AG04450 (cell line): ENCODE measurements around the gene SLC12A3. TPM values are rescaled to one million over a fixed set of nuclear protein-coding genes. Genes with fewer than 3 reads are reported as not detected.

Source experiments
- CTCF ChIA-PET: fragments of 300-600, 350-600 bp; formaldehyde crosslinking; extraction: SDS; loops from one replicate; lab custom pipeline; 2022; ENCODE audit warnings: antibody characterized with exemption, inconsistent platforms; lab: Charles Lee
- POLR2A ChIA-PET: fragments of 350-600 bp; formaldehyde crosslinking; extraction: SDS; loops from one replicate; lab custom pipeline; 2021; ENCODE audit warnings: antibody characterized with exemption, inconsistent platforms; lab: Yijun Ruan, JAX
- DNase-seq: peaks from one replicate; pipeline ENCODE4 v3.0.0-alpha.2; 2011; ENCODE audit warnings: low read depth, low spot score
- H3K27ac ChIP-seq: one replicate; pipeline ENCODE4 v1.5.1; 2012; ENCODE audit warnings: low read depth, low read length, control low read depth
- H3K27me3 ChIP-seq: one replicate; pipeline ENCODE4 v1.6.0; 2012; ENCODE audit warnings: low read length; ENCODE audit not compliant: control insufficient read depth, insufficient read depth
- H3K4me3 ChIP-seq: 2 replicates; pipeline ENCODE4 v1.5.1; 2011; ENCODE audit warnings: mild to moderate bottlenecking, low read depth, low read length, control low read depth
- H3K9me3 ChIP-seq: 2 replicates; pipeline ENCODE4 v1.5.1; 2012; ENCODE audit warnings: low read length; ENCODE audit not compliant: control insufficient read depth, insufficient read depth
- polyA plus RNA-seq: library from polyadenylated mRNA; depleted of rRNA; stranded (reverse); fragments of >200 nt; gene quantifications from 2 replicates; pipeline ENCODE4 v1.2.3, GENCODE V29; 2011
- TF ChIP-seq, protein P1 (sequence below): IDR thresholded peaks from 2 replicates; pipeline ENCODE4 v1.5.1; 2011; ENCODE audit warnings: low read depth, low read length, control low read depth, inconsistent platforms

SLC12A3 gene
- polyA plus RNA-seq, 1 experiment, result not detected

DNA sequence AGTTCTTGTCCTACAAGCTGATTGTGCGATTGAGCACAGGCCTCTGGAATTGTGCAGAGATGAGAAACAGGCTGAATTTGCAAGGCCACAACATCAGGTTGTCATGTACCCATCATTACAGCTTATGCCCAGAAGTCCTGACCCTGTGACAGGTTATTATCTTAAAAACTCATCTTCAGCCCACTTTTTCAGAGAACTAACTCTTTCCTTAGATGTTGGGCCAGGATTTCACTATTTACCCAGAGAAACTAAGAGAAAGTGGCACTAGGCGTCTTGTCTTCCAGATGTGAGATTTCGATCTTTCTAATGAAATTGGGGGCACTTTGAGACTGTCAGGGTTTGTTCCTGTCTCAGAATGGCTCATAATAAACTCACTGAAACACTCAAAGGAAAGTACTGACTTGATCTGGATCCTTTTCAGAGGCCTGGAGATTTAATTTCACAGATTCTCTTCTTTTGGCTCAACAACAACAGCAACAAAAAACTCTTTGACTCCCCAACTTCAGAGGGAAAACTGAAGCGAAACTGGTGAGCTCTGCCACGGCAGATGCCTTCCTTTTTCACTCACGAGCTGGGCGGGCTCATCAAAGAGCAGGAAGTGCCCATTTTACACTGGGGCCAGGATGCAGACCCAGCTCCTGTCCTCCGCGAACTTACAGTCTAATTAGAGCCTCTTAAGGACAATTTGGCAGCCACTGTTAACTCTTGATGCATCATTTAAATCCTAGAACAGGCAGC lies 17.7 kb upstream of the SLC12A3 start:
- Histone ChIP-seq H3K9me3 (no peaks in the 10 kb centered on the region), H3K27ac (peak overlapping the region; percentile 47), H3K27me3 (no peaks in the 10 kb centered on the region), H3K4me3 (no peak overlapping the region)
- DNase-seq, result no peak
- TF ChIP-seq, protein P1, sequence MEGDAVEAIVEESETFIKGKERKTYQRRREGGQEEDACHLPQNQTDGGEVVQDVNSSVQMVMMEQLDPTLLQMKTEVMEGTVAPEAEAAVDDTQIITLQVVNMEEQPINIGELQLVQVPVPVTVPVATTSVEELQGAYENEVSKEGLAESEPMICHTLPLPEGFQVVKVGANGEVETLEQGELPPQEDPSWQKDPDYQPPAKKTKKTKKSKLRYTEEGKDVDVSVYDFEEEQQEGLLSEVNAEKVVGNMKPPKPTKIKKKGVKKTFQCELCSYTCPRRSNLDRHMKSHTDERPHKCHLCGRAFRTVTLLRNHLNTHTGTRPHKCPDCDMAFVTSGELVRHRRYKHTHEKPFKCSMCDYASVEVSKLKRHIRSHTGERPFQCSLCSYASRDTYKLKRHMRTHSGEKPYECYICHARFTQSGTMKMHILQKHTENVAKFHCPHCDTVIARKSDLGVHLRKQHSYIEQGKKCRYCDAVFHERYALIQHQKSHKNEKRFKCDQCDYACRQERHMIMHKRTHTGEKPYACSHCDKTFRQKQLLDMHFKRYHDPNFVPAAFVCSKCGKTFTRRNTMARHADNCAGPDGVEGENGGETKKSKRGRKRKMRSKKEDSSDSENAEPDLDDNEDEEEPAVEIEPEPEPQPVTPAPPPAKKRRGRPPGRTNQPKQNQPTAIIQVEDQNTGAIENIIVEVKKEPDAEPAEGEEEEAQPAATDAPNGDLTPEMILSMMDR, result no peak
- ChIA-PET CTCF (no interaction called here), POLR2A (interaction anchor here (1.1 kb wide), 1 partner anchor 84 kb away, joined by 3 read pairs; no protein-coding TSS in a partner anchor)

DNA sequence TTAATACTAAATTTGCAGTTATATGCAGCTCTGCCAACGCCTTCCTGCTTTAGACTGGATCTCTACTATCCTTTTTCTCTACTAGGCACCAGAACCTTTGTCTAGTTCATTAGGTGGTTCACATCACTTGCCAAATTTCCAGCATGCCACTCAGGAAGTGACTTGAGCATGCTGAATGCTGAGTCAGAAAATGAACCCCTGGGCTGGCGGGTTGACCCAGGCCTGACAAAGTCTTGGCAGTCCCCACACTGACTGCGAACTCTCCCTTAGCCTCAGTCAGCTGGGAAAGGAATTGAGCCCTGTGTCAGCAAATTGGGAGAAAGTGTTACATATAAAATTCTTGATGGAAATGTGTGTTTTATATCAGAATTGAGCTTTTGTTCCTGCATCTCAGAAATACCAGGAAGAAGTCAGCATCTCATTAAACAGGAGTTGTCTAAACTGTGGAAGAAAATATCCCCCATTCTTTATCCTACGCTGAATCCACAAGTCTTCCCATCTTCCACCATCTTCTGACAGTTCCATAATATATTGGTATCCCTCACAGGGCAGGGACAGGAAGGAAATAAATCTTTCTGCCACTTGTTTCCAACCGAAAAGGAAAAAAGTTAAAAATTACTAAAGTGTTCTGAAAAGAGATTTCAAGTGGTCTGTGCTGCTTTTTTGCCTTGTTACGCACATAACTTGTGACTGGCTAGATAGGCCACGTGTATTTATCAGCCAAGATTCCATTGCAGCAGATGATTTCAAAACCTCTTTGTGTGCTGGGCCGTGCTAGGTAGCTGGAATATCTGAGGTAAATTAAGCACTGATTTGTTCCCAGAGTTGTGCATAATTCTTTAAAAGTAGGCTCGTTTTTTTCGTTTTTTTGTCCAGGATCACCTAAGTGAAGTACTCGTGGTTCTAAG lies 16.7 kb upstream of the SLC12A3 start:
- CTCF ChIA-PET, result interaction anchor here (1.6 to 10.8 kb wide), 3 partner anchors 19 to 244 kb away, joined by 3 to 75 read pairs (median 8); partner anchors contain the start of gene CPNE2
- POLR2A ChIA-PET, result no interaction called here
- no peaks in the 10 kb centered on the region for H3K27me3 ChIP-seq
- no peaks in the 10 kb centered on the region for H3K9me3 ChIP-seq
- H3K27ac ChIP-seq, result peak overlapping the region; percentile 47
- no peak for DNase-seq
- TF ChIP-seq, protein P1, result no peak
- no peak overlapping the region for H3K4me3 ChIP-seq

DNA sequence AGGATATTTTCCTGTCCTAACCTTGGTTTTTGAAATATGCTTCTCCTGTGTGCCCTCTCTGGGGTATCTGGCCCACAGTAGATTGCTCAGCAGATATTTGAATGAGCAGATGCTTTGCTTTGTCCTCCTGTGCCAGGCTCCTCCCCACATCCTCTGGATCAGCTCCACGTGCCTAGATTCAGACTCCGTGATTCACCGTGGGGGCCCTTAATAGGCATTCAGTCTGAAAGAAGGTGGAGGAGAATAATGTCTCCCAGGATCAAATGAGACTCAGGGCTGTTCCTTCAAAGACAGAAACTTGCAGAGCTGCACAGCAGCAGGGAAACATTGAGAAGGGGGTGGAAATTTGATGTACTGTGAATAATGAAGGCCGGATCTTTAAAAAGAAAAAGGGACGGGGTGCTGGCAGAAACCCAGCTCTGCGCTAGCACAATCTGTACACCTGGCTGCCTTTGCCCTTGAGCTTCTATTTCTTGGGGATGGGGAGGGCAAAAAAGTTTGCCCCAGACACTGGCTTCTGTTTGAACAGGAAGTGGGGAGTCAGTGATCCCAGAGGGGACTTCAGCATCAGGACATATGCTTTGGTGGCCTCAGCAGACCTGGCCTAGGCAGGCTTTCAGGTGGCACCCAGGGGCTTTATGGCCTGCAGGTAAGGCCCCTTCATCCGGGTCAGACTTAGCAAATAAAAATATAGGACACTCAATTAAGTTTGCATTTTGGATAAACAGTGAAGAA lies 15.9 kb upstream of the SLC12A3 start:
- ChIA-PET CTCF (interaction anchor here (1.6 to 10.8 kb wide), 3 partner anchors 18 to 243 kb away, joined by 3 to 75 read pairs (median 8); partner anchors contain the start of gene CPNE2), POLR2A (no interaction called here)
- peak overlapping the region; percentile 78 for H3K27ac ChIP-seq
- TF ChIP-seq, protein P1, result no peak
- no peaks in the 10 kb centered on the region for H3K9me3 ChIP-seq
- no peak for DNase-seq
- no peak overlapping the region for H3K4me3 ChIP-seq
- no peaks in the 10 kb centered on the region for H3K27me3 ChIP-seq

DNA sequence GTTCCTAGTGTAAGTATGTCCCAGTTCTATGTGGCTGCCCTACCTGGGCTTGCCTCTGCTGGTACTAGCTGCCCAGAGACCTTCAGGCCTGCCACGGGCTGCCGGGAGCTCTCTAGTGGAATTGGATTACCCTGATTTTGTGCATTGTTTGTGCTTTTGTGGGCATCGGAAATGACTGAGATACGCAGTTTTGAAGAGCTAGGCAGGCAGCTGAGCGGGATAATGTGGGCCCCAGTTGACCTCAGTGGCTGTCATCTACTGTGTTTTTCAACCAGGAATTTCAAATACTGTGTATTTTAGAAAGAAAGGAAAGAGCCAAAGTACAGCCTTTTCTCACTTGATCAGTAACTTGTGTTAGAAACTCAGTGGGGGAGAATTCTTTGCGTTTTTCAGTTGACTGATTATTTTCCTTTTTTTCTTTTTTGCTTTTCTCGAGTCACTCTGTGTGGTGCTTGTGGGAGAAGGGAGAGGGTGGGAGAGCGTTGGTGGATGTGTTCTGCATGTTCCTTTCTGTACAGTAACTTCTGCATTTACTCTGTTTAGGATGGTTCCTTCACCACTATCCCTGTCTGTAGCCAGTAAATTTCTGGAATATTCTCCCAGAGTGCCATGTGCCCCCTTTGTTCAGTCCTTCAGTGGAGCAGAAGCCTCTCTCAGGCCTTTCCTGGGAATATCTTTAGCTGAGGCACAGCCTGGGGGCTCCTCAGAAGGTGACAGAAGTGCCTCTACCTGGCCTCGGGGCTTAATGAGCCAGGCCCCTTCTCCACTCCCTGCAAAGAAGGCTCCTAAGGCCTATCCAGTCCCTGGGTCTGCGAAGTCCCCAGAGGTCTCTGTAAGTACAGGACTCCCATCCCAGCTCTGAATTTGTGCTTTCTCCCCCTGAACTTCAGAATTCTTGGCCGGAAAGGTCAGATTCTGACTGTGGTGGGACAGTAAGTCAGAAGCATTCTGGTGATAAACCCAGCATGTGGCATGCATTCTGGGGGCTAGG lies 15.0 kb upstream of the SLC12A3 start:
- no peaks in the 10 kb centered on the region for H3K27me3 ChIP-seq
- no peak for DNase-seq
- TF ChIP-seq, protein P1, result no peak
- H3K9me3 ChIP-seq, result no peaks in the 10 kb centered on the region
- ChIA-PET POLR2A (interaction anchor here (0.8 kb wide), 1 partner anchor 15 kb away, joined by 6 read pairs; no protein-coding TSS in a partner anchor), CTCF (interaction anchor here (0.6 to 10.8 kb wide), 5 partner anchors 8 to 243 kb away, joined by 3 to 75 read pairs (median 3); partner anchors contain the start of gene CPNE2)
- H3K4me3 ChIP-seq, result no peak overlapping the region
- peak overlapping the region; percentile 78 for H3K27ac ChIP-seq
